SK-N-SH (cell line): Measurements from ENCODE around the gene P4HA1.

ENCODE experiments used
- CTCF ChIP-seq: fragments of 200-600 bp; sonication (generic); IDR thresholded peaks from 2 replicates; pipeline ENCODE4 v1.6.1; 2017; ENCODE audit warnings: antibody characterized with exemption, mild to moderate bottlenecking, moderate library complexity
- ELF1 ChIP-seq: IDR thresholded peaks from 2 replicates; pipeline ENCODE4 v1.4.0; 2012
- EZH2phosphoT487 ChIP-seq: fragments of 200-600 bp; sonication (generic); IDR thresholded peaks from 2 replicates; pipeline ENCODE4 v1.6.1; 2017; ENCODE audit warnings: low read depth, mixed run types, mild to moderate bottlenecking, antibody characterized with exemption, moderate library complexity, borderline replicate concordance
- FOSL2 ChIP-seq: IDR thresholded peaks from 2 replicates; pipeline ENCODE4 v1.4.0; 2012; ENCODE audit warnings: low read depth, mild to moderate bottlenecking, moderate library complexity, borderline replicate concordance
- FOXJ3 ChIP-seq: sonication (generic); formaldehyde crosslinking; IDR thresholded peaks from 2 replicates; pipeline ENCODE4 v1.5.1; 2020; ENCODE audit warnings: mild to moderate bottlenecking, missing genetic modification reagents
- GATA2 ChIP-seq: sonication (generic); formaldehyde crosslinking; IDR thresholded peaks from 2 replicates; pipeline ENCODE4 v1.5.0; 2020; ENCODE audit warnings: mild to moderate bottlenecking, missing genetic modification reagents
- JUND ChIP-seq: IDR thresholded peaks from 2 replicates; pipeline ENCODE4 v1.4.0; 2012
- MAX ChIP-seq: IDR thresholded peaks from 2 replicates; pipeline ENCODE4 v1.4.0; 2012; ENCODE audit warnings: low read depth
- MXI1 ChIP-seq: IDR thresholded peaks from 2 replicates; pipeline ENCODE4 v1.6.1; 2012; ENCODE audit warnings: mild to moderate bottlenecking, low read depth, low read length, improper control_type of control experiment
- RCOR1 ChIP-seq: fragments of 150-350 bp; IDR thresholded peaks from 2 replicates; pipeline ENCODE4 v1.6.1; 2017; ENCODE audit warnings: antibody characterized with exemption, low read length
- TAF1 ChIP-seq: IDR thresholded peaks from 2 replicates; pipeline ENCODE4 v1.6.1; 2012; ENCODE audit warnings: low read depth, mild to moderate bottlenecking, low read length, moderate library complexity, borderline replicate concordance
- TCF12 ChIP-seq: IDR thresholded peaks from 2 replicates; pipeline ENCODE4 v1.4.0; 2012

DNA sequence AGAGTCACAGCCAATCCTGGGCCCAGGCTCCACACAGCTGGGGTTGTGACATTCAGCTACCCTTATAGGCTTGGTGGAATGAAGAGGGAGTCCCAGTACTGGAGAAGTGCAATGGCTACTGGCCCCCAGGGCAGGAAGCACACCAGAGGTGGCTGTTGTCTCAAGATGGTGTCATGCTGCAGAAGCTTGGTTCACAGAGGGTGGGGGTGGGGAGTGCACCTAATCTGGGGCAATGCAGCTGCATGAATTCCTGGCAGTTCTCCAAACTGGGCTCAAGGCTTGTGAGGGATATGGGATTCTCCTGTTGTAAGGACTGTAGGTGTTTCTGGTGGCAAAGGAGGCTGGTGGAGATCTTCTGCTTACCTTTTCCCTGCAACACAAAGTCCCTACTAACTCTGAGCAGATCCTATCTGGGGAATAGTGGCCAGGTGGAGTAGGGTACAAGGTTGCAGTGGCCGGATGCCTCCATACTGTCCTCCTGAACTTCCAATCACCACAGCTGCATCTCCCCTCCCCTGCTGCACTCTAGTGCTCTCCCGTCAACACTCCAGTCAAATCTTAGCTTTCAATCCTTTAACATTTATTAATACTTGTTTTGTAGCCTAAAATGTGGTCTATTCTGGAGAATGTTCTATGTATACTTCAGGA is 114.7 kb downstream of the P4HA1 start:
- TF ChIP-seq FOXJ3 (no peak), CTCF (no peak), FOSL2 (no peak), MXI1 (no peak), TCF12 (no peak), RCOR1 (no peak), JUND (no peak), MAX (no peak), TAF1 (no peak), ELF1 (no peak), EZH2phosphoT487 (no peak), GATA2 (CRISPR knock-in tag) (no peak)
